ENCODE data around the gene HSD17B4.

- no peak for TF ChIP-seq EP300 (IDR thresholded peaks at IDR 0.05)
- TF ChIP-seq CTCF (IDR thresholded peaks at IDR 0.05) = no peak
- TF ChIP-seq POLR2A (IDR thresholded peaks at IDR 0.05) = no peak
Observed at GRCh38 chr5:119554597-119554996, 102.3 kb downstream of the HSD17B4 start.

Measured in ovary (tissue), 3 donors.